Lung (tissue), 12 donors: Measurements from ENCODE around the gene POU3F2. TPM values are rescaled to one million over a fixed set of nuclear protein-coding genes. Genes with fewer than 3 reads are reported as not detected.

ENCODE experiments used
- ATAC-seq: fragments of 200-7000 bp; cut with Tn5 transposase; one replicate; pipeline ENCODE4 v1.9.1; 2020; ENCODE audit warnings: moderate number of reproducible peaks; ENCODE audit not compliant: insufficient read depth, low FRiP score
- DNase-seq, 3 donors: peaks; one replicate each; pipeline ENCODE4 v3.0.0-alpha.2; 2013 to 2017
- H3K27ac ChIP-seq, 2 donors: one replicate each; pipeline ENCODE4 v1.5.1; 2013; ENCODE audit warnings: mild to moderate bottlenecking in 2 of 2, moderate library complexity in 2 of 2, control low read depth in 1 of 2, inconsistent platforms in 1 of 2, low read depth in 1 of 2, low read length in 1 of 2
- H3K27me3 ChIP-seq, 3 donors: one replicate each; pipeline ENCODE4 v1.5.1; 2013; ENCODE audit warnings: low read length in 2 of 3; ENCODE audit not compliant: control insufficient read depth in 3 of 3, insufficient read depth in 3 of 3
- H3K36me3 ChIP-seq, 4 donors: one replicate each; pipeline ENCODE4 v1.5.1; 2013; ENCODE audit warnings: low read length in 4 of 4, mild to moderate bottlenecking in 1 of 4, moderate library complexity in 1 of 4; ENCODE audit not compliant: control insufficient read depth in 4 of 4, insufficient read depth in 4 of 4
- H3K4me1 ChIP-seq, 5 donors: one replicate each; pipeline ENCODE4 v1.5.1; 2013; ENCODE audit warnings: low read length in 5 of 5, mild to moderate bottlenecking in 2 of 5, moderate library complexity in 1 of 5; ENCODE audit not compliant: control insufficient read depth in 5 of 5, insufficient read depth in 5 of 5
- H3K4me3 ChIP-seq: one replicate; pipeline ENCODE4 v1.5.1; 2013; ENCODE audit warnings: mild to moderate bottlenecking, control low read depth, moderate library complexity
- H3K9ac ChIP-seq, 2 donors: one replicate each; pipeline ENCODE4 v1.5.1; 2013; ENCODE audit warnings: low read length in 2 of 2, control low read depth in 1 of 2; ENCODE audit not compliant: insufficient read depth in 1 of 2
- H3K9me3 ChIP-seq, 4 donors: one replicate each; pipeline ENCODE4 v1.5.1; 2013; ENCODE audit warnings: low read length in 3 of 4, mild to moderate bottlenecking in 1 of 4, moderate library complexity in 1 of 4; ENCODE audit not compliant: control insufficient read depth in 4 of 4, insufficient read depth in 3 of 4
- CTCF ChIP-seq: IDR thresholded peaks from 2 replicates; pipeline ENCODE4 v1.5.1; 2012; ENCODE audit warnings: mild to moderate bottlenecking; ENCODE audit errors: control extremely low read depth, extremely low read depth
- WGBS, 2 donors: extraction: QIAGEN DNeasy Blood & Tissue Kit; methylation state at CpG; one replicate each; pipeline ENCODE4 v1.1.7; 2013; 5-methylcytosine and 5-hydroxymethylcytosine counted together
- polyA plus RNA-seq, 2 donors: library from polyadenylated mRNA; stranded (reverse); fragments of 200-250 nt; gene quantifications; one replicate each; pipeline ENCODE4 v1.2.1, GENCODE V29; 2013
- total RNA-seq, 2 donors: library from RNA; depleted of rRNA in 1 of 2; stranded (reverse); fragments of >200 nt in 1 of 2; gene quantifications; one replicate each; pipeline ENCODE4 v1.2.1, GENCODE V29; 2014 to 2021
- donor health status: control.
- donor health status: control.
- donor health status: Bipolar disorder and iron deficiency.
- donor health status: healthy.
- donor health status: DM: yes; HTN: yes; CAD: no.

POU3F2 gene
- total and polyA plus RNA-seq, 4 donors, result 0.11 TPM; not detected in 3

- no peak for ATAC-seq
- no peak for TF ChIP-seq CTCF
Observed at GRCh38 chr6:98838975-98839374, 4.6 kb downstream of the POU3F2 start.

GRCh38 chr6:98839781-98840361 is 5.5 kb downstream of the POU3F2 start:
- H3K36me3 ChIP-seq, result no peaks in the 10 kb centered on the region
- ATAC-seq (no peak), DNase-seq (no peak)
- H3K9ac ChIP-seq, result no peak overlapping the region
- WGBS, 2 donors, result 17 to 20% methylated on average over 5 of the region's 5 CpGs
- peaks cover 10 to 92% (median 88%) of the 10 kb centered on the region in 3 donors for H3K27me3 ChIP-seq
- no peak for TF ChIP-seq CTCF
- no peak overlapping the region for H3K4me3 ChIP-seq
- peaks cover 0 to 18% (median 4%) of the 10 kb centered on the region in 5 donors for H3K4me1 ChIP-seq
- no peak overlapping the region for H3K27ac ChIP-seq
- H3K9me3 ChIP-seq, result peaks cover 0 to 6% (median 0%) of the 10 kb centered on the region in 4 donors

More at GRCh38 chr6:98838975-98839374, 4.6 kb downstream of the POU3F2 start:
- no peak overlapping the region for H3K9ac ChIP-seq
- WGBS, 2 donors, result 16 to 25% methylated on average over 1 of the region's 1 CpG
- H3K4me3 ChIP-seq, result no peak overlapping the region
- no peaks in the 10 kb centered on the region for H3K36me3 ChIP-seq
- H3K4me1 ChIP-seq, result peaks cover 0 to 18% (median 4%) of the 10 kb centered on the region in 5 donors
- no peak for DNase-seq
- peaks cover 10 to 85% (median 80%) of the 10 kb centered on the region in 3 donors for H3K27me3 ChIP-seq
- peaks cover 0 to 6% (median 0%) of the 10 kb centered on the region in 4 donors for H3K9me3 ChIP-seq
- H3K27ac ChIP-seq, result no peak overlapping the region

GRCh38 chr6:98840385-98840784 is 6.0 kb downstream of the POU3F2 start:
- no peak overlapping the region for H3K9ac ChIP-seq
- H3K27me3 ChIP-seq, result peaks cover 10 to 95% (median 90%) of the 10 kb centered on the region in 3 donors
- peaks cover 0 to 3% (median 0%) of the 10 kb centered on the region in 4 donors for H3K9me3 ChIP-seq
- H3K27ac ChIP-seq, result no peak overlapping the region
- no peak for DNase-seq
- no peak for ATAC-seq
- H3K36me3 ChIP-seq, result no peaks in the 10 kb centered on the region
- H3K4me3 ChIP-seq, result no peak overlapping the region
- H3K4me1 ChIP-seq, result peaks cover 0 to 18% (median 6%) of the 10 kb centered on the region in 5 donors
- TF ChIP-seq CTCF, result no peak
- WGBS, 2 donors, result 37 to 45% methylated on average over 6 of the region's 6 CpGs
